ENCODE measurements around the gene RCAN2.

GRCh38 chr6:46491201-46491627 is at the start of gene RCAN2:
- no peak for TF ChIP-seq CTCF (conservative IDR thresholded peaks at IDR 0.05; ENCODE audit: low read length)
- TF ChIP-seq EZH2phosphoT487 (IDR thresholded peaks at IDR 0.05; ENCODE audit: borderline replicate concordance, low read depth, low read length), result no peak

Data from OCI-LY7 (cell line).